ENCODE data around the gene FNDC5.

The FNDC5 gene

GRCh38 chr1:32883338-32884031 lies 12.8 kb upstream of the FNDC5 start:
- no peak for DNase-seq

- no peak for DNase-seq
Measured at GRCh38 chr1:32881871-32882850, 11.4 kb upstream of the FNDC5 start.

- no peak for DNase-seq
Measured at GRCh38 chr1:32881291-32881690, 10.6 kb upstream of the FNDC5 start.

GRCh38 chr1:32878637-32879041 lies 7.9 kb upstream of the FNDC5 start:
- no peak for DNase-seq

GRCh38 chr1:32878183-32878582 lies 7.5 kb upstream of the FNDC5 start:
- DNase-seq = no peak

GRCh38 chr1:32877211-32878110 lies 6.7 kb upstream of the FNDC5 start:
- no peak for DNase-seq

- no peak for DNase-seq
Measured at GRCh38 chr1:32876341-32877210, 5.9 kb upstream of the FNDC5 start.

- no peak for DNase-seq
Measured at GRCh38 chr1:32874860-32875752, 4.4 kb upstream of the FNDC5 start.

GRCh38 chr1:32873484-32873883 lies 2.8 kb upstream of the FNDC5 start:
- no peak for DNase-seq

- no peak for DNase-seq
Measured at GRCh38 chr1:32872192-32872460, 1.4 kb upstream of the FNDC5 start.

GRCh38 chr1:32871364-32872191 lies 866 bp upstream of the FNDC5 start:
- no peak for DNase-seq

GRCh38 chr1:32869923-32870614 lies 643 bp downstream of the FNDC5 start:
- DNase-seq = no peak

- DNase-seq = no peak
Measured at GRCh38 chr1:32868806-32869455, 1.8 kb downstream of the FNDC5 start.

- no peak for DNase-seq
Measured at GRCh38 chr1:32868085-32868484, 2.6 kb downstream of the FNDC5 start.

GRCh38 chr1:32867671-32868070 lies 3.0 kb downstream of the FNDC5 start:
- DNase-seq = no peak

- DNase-seq = no peak
Measured at GRCh38 chr1:32867151-32867550, 3.6 kb downstream of the FNDC5 start.

GRCh38 chr1:32865639-32866405 lies 4.9 kb downstream of the FNDC5 start:
- DNase-seq = no peak

GRCh38 chr1:32864375-32865019 lies 6.2 kb downstream of the FNDC5 start:
- DNase-seq = no peak

All from NCI-H187 treated with DMSO at 0.1 percent for 48 hours (cell line).